Vagina (tissue), 2 donors: ENCODE measurements around the gene NDUFA6. TPM values are rescaled to one million over a fixed set of nuclear protein-coding genes. Genes with fewer than 3 reads are reported as not detected.

Experiments used
- DNase-seq, 2 donors: peaks; one replicate each; pipeline ENCODE4 v3.0.0-alpha.2; 2017; ENCODE audit errors: extremely low spot score in 2 of 2
- H3K27ac ChIP-seq: fragments of 200-600 bp; sonication (generic); one replicate; pipeline ENCODE4 v1.5.1; 2019
- H3K27me3 ChIP-seq: fragments of 200-600 bp; sonication (generic); one replicate; pipeline ENCODE4 v1.5.1; 2019
- H3K36me3 ChIP-seq, 2 donors: fragments of 200-600 bp; sonication (generic); one replicate each; pipeline ENCODE4 v1.5.1; 2017 to 2019
- H3K4me1 ChIP-seq: fragments of 200-600 bp; sonication (generic); one replicate; pipeline ENCODE4 v1.5.1; 2019
- H3K4me3 ChIP-seq, 2 donors: fragments of 200-600 bp; sonication (generic); 1 replicate in 1 of 2; 2 replicates in 1 of 2; pipeline ENCODE4 v1.5.1; 2016 to 2019
- H3K9me3 ChIP-seq: fragments of 200-600 bp; sonication (generic); one replicate; pipeline ENCODE4 v1.5.1; 2019
- POLR2A ChIP-seq, 2 donors: fragments of 450-650 bp; IDR thresholded peaks; one replicate each; pipeline ENCODE4 v1.6.1; 2017; ENCODE audit warnings: antibody characterized with exemption in 2 of 2, mild to moderate bottlenecking in 2 of 2, moderate library complexity in 2 of 2
- POLR2AphosphoS5 ChIP-seq, 2 donors: sonication (generic); formaldehyde crosslinking; IDR thresholded peaks; one replicate each; pipeline ENCODE4 v1.9.0; 2017; ENCODE audit warnings: antibody characterized with exemption in 2 of 2, mild to moderate bottlenecking in 2 of 2, low read depth in 1 of 2; ENCODE audit not compliant: insufficient read depth in 1 of 2
- intact Hi-C: fragments of 100-400 bp; cut with DNase I; formaldehyde crosslinking; loops from one replicate; pipeline ENCODE4 v1.15.1; 2023
- total RNA-seq: library from RNA; depleted of rRNA; stranded (reverse); fragments of >200 nt; gene quantifications from one replicate; pipeline ENCODE4 v1.2.3, GENCODE V29; 2016
- TF ChIP-seq, protein P1 (sequence below), 3 experiments: fragments of 450-650 bp in 2 of 3; fragments of 200-600 bp in 1 of 3; sonication (generic) in 1 of 3; IDR thresholded peaks; one replicate each; pipeline ENCODE4 v1.5.1; 2017 to 2019; ENCODE audit warnings: antibody characterized with exemption in 3 of 3, mild to moderate bottlenecking in 2 of 3, moderate library complexity in 2 of 3

The NDUFA6 gene
- total RNA-seq, 1 donor from 2014 or later = 42.0 TPM

DNA sequence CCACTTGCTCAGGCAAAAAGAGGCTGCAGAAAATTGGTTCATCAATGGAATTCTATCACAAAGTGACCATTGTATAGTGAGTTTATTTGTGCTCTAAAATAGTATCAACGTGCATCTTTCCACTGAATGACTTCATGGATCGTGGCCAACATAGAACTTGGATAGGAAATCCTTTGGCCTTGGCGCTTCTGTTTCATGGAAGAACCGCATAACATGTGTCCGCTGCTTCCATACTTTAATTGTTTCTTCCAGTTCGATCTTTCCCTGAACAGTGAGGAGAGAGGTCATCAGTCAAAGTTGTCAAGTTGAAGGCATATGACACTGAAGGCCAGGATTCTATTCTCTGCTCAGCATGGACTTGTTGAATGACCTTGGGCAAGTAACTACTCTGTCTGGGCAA lies 4.5 kb downstream of the NDUFA6 start:
- Histone ChIP-seq H3K4me1 (peaks cover 29% of the 10 kb centered on the region), H3K36me3 (peaks cover 0 to 38% of the 10 kb centered on the region in 2 donors), H3K4me3 (no peak overlapping the region), H3K27me3 (no peaks in the 10 kb centered on the region), H3K27ac (no peak overlapping the region), H3K9me3 (no peaks in the 10 kb centered on the region)
- TF ChIP-seq, protein P1, sequence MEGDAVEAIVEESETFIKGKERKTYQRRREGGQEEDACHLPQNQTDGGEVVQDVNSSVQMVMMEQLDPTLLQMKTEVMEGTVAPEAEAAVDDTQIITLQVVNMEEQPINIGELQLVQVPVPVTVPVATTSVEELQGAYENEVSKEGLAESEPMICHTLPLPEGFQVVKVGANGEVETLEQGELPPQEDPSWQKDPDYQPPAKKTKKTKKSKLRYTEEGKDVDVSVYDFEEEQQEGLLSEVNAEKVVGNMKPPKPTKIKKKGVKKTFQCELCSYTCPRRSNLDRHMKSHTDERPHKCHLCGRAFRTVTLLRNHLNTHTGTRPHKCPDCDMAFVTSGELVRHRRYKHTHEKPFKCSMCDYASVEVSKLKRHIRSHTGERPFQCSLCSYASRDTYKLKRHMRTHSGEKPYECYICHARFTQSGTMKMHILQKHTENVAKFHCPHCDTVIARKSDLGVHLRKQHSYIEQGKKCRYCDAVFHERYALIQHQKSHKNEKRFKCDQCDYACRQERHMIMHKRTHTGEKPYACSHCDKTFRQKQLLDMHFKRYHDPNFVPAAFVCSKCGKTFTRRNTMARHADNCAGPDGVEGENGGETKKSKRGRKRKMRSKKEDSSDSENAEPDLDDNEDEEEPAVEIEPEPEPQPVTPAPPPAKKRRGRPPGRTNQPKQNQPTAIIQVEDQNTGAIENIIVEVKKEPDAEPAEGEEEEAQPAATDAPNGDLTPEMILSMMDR (IDR thresholded peaks at IDR 0.05) = no peak
- TF ChIP-seq POLR2AphosphoS5 (IDR thresholded peaks at IDR 0.05; ENCODE audit: insufficient read depth in 1 of 2, low read depth in 1 of 2) = no peak
- TF ChIP-seq POLR2A (IDR thresholded peaks at IDR 0.05) = no peak
- intact Hi-C loops = no loop called here
- no peak for DNase-seq

DNA sequence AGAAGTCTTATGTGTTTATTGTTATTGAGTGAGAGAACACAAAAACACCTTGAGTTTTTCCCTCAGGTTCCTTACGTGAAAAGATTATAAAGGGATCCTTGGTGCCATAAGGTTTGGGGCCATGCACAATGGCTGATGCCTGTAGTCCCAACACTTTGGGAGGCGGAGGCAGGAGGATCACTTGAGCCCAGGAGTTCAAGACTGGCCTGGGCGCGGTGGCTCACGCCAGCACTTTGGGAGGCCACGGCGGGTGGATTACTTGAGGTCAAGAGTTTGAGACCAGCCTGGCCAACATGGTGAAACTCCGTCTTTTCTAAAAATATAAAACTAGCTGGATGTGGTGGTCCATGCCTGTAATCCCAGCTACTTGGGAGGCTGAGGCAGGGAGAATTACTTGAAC lies 5.7 kb downstream of the NDUFA6 start:
- Histone ChIP-seq H3K27me3 (no peaks in the 10 kb centered on the region), H3K36me3 (peaks cover 0 to 38% of the 10 kb centered on the region in 2 donors)

DNA sequence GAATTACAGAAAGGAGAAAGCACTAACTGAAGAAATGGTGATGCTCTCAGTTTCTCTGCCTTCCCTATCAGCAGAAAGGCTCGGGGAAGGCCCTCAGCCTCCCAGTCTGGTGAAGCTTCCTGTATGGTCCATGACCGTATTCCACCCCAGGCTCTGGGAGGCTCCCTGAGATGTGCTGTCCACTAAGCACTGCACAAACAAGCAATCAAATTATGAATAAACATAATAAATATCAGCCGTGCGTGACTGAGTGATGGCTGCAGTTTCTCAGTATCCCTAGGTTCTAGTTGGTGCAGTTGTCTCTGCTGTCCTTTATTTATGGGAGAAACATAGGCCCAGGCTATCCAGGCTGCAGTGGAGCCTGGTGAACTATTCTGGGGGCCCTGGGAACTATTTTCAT lies 7.5 kb downstream of the NDUFA6 start:
- DNase-seq = no peak
- no peak overlapping the region for H3K4me3 ChIP-seq
- TF ChIP-seq, protein P1 (IDR thresholded peaks at IDR 0.05) = no peak
- TF ChIP-seq POLR2A (IDR thresholded peaks at IDR 0.05) (no peak), POLR2AphosphoS5 (IDR thresholded peaks at IDR 0.05; ENCODE audit: insufficient read depth in 1 of 2, low read depth in 1 of 2) (no peak)
- intact Hi-C loops = no loop called here
- H3K4me1 ChIP-seq = peaks cover 29% of the 10 kb centered on the region
- no peaks in the 10 kb centered on the region for H3K9me3 ChIP-seq
- no peaks in the 10 kb centered on the region for H3K27me3 ChIP-seq
- no peak overlapping the region for H3K27ac ChIP-seq
- H3K36me3 ChIP-seq = peaks cover 0 to 38% of the 10 kb centered on the region in 2 donors

More for the DNA sequence above, 5.7 kb downstream of the NDUFA6 start:
- DNase-seq = no peak
- no peak for TF ChIP-seq POLR2A (IDR thresholded peaks at IDR 0.05)
- TF ChIP-seq, protein P1 (IDR thresholded peaks at IDR 0.05) = no peak
- TF ChIP-seq POLR2AphosphoS5 (IDR thresholded peaks at IDR 0.05; ENCODE audit: insufficient read depth in 1 of 2, low read depth in 1 of 2) = no peak
- intact Hi-C loops = no loop called here
- H3K27ac ChIP-seq = no peak overlapping the region
- H3K9me3 ChIP-seq = no peaks in the 10 kb centered on the region
- H3K4me1 ChIP-seq = peaks cover 33% of the 10 kb centered on the region
- no peak overlapping the region for H3K4me3 ChIP-seq

DNA sequence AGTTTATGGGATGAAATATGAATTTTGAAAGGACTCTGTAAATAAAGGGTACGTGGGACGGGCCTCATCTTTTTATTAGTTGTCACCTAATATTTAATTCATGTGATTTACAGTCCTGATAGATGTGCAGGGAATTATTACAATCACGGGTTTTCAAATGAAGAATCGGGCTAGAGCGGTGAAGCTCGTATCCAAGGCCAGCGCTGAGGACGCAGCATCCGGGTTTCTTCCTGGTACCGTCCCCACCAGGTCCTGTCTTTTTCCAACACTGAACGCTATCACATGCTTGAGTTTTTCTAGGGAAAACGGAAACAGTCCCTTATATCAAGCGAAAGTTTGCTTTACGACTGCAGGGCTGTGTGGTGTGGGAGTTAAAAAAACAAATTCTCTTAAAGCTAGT lies 10.3 kb downstream of the NDUFA6 start:
- intact Hi-C loops = no loop called here
- Histone ChIP-seq H3K4me1 (peaks cover 43% of the 10 kb centered on the region), H3K4me3 (peak overlapping the region; percentile 60 to 80), H3K36me3 (peaks cover 0 to 29% of the 10 kb centered on the region in 2 donors), H3K9me3 (no peaks in the 10 kb centered on the region), H3K27me3 (no peaks in the 10 kb centered on the region), H3K27ac (peak overlapping the region; percentile 98)
- TF ChIP-seq, protein P1 (IDR thresholded peaks at IDR 0.05) = no peak
- TF ChIP-seq POLR2A (IDR thresholded peaks at IDR 0.05) = no peak
- TF ChIP-seq POLR2AphosphoS5 (IDR thresholded peaks at IDR 0.05; ENCODE audit: insufficient read depth in 1 of 2, low read depth in 1 of 2) = no peak
- peak in 1 of 2 donors; percentile 86 for DNase-seq

DNA sequence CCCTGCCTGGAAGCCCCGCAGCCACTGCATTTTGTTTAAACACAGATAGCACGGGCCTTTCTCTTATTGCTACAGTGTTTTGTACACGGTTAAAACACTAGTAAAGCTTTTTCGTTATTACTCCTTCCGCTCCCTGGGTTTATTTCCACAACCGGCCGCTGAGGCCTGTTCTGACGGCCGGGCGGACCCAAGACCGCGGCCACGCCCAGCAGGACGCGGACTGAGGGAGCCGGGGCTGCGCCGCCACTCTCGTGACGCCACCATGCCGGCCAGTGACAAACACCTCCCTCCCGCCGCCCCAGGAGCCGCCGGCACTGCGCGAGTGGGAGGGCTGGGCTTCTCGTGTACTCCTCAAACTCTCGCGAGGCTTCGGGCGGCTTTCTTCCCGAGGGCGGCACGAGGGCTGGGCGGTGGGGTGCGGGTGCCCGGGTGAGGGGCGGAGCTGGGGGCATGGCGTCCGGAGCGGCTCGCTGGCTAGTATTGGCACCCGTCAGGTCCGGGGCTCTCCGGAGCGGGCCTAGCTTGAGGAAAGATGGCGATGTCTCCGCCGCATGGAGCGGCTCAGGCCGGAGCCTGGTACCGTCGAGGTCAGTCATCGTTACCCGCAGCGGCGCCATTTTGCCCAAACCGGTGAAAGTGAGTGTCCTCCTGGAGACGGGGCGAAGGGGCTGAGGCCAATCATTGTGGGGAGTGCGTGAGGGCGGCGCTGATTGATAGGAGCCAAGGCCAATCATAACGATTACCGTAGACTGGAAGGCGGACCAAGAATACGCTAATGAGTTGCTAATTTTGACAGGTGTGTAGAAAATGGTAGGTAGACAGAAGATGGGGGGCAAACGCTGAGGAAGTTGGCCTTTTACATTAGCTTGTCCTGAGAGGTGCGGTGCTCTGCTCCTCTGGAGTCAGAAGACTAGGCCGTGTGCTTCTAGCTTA lies 11.0 kb downstream of the NDUFA6 start, which contains the start of gene SMDT1:
TSS of gene SMDT1 (plus strand) at position 382 of the 933 bp plus-strand sequence. CDS start at position 451, 69 bp downstream.
- Histone ChIP-seq H3K27ac (peak within 1 kb of the TSS; percentile 98), H3K36me3 (peaks cover 0 to 24% of the 10 kb centered on the region in 2 donors), H3K4me3 (peak within 1 kb of the TSS; percentile 60 to 80), H3K27me3 (no peaks in the 10 kb centered on the region), H3K4me1 (peaks cover 50% of the 10 kb centered on the region), H3K9me3 (no peaks in the 10 kb centered on the region)
- peak in 1 of 2 donors; percentile 99 for DNase-seq
- intact Hi-C loops = loop anchor here (10.0 kb wide), 1 partner anchor 365 kb away; no protein-coding TSS in a partner anchor
- TF ChIP-seq POLR2A (IDR thresholded peaks at IDR 0.05) (peak in 1 of 2 donors; percentile 88), POLR2AphosphoS5 (IDR thresholded peaks at IDR 0.05; ENCODE audit: insufficient read depth in 1 of 2, low read depth in 1 of 2) (peak; percentile 91 to 99)
- TF ChIP-seq, protein P1 (IDR thresholded peaks at IDR 0.05) = no peak
